Stimulated activated CD8-positive, alpha-beta memory T cell treated with anti-CD3 and anti-CD28 coated beads, Interleukin-2, amount 100 ng/mL, for 1 hour (primary cell): ENCODE data around the gene VEZF1.

Experiments
- DNase-seq, 2 donors: peaks; one replicate each; pipeline ENCODE4 v3.0.0-alpha.2; 2020; ENCODE audit warnings: low read depth in 2 of 2

VEZF1 gene

DNA sequence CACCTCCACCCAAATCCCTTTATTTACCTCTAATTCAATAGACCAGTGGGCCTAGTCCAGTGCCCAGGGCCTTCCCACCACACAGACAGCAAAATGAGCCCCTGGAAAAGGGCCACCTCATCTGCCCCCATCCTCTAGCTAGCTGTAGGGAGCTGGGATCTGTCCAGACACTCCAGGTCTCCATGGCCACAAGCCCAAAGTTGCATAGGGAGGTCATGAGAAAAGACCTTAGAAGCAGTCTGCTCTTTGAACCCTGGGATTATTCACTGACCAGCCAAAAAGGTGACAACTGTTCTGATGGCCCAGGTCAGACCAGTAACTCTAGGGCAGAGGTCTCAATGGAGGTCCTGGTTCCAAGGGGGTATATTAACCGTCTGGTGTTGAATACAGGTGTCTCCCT, 34.8 kb downstream of the VEZF1 start:
- DNase-seq = no peak

- no peak for DNase-seq
Observed at GRCh38 chr17:57949649-57950048, 38.4 kb downstream of the VEZF1 start.

GRCh38 chr17:57948555-57949420, 39.3 kb downstream of the VEZF1 start:
- DNase-seq = no peak

GRCh38 chr17:57948169-57948554, 39.9 kb downstream of the VEZF1 start:
- no peak for DNase-seq

DNA sequence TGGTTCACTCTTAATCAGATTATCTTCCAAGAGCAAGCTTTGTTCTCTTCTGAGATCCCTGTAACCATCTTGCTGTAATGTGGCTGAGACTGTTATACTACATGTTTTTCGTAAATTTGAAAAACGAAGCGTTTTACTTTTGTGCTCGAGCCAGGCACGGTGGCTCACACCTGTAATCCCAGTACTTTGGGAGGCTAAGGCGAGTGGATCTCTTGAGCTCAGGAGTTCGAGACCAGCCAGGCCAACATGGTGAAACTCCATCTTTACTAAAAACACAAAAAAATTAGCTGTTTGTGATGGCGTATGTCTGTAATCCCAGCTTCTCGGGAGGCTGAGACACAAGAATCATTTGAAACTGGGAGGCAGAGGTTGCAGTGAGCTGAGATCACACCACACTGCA, 40.7 kb downstream of the VEZF1 start:
- no peak for DNase-seq

DNA sequence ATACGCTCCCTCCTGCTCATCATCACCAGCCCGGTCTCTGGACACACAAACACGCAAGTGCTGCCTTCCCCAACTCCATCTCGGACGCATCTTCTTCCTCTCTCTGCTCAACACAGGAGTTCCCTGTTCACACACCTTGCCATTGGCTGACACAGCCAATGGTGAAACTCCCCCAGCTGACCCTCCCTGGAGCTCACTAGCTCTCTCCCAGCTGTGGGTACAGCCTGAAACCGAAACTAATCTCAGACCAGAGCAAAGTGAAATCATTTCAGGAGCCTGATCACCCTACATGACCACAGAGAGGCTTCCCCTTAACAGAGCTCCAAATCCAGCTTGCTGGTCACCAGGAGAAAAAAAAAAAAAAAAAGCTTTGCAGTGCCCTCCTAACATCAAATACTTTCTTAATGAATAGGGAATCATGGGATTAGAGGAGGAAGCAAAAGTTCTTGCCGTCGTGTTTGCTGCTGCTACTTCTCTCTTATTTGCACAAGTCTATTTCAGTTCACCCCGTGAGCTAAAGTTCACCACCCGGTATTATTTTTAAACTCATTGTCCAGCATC, 41.2 kb downstream of the VEZF1 start:
- no peak for DNase-seq

DNA sequence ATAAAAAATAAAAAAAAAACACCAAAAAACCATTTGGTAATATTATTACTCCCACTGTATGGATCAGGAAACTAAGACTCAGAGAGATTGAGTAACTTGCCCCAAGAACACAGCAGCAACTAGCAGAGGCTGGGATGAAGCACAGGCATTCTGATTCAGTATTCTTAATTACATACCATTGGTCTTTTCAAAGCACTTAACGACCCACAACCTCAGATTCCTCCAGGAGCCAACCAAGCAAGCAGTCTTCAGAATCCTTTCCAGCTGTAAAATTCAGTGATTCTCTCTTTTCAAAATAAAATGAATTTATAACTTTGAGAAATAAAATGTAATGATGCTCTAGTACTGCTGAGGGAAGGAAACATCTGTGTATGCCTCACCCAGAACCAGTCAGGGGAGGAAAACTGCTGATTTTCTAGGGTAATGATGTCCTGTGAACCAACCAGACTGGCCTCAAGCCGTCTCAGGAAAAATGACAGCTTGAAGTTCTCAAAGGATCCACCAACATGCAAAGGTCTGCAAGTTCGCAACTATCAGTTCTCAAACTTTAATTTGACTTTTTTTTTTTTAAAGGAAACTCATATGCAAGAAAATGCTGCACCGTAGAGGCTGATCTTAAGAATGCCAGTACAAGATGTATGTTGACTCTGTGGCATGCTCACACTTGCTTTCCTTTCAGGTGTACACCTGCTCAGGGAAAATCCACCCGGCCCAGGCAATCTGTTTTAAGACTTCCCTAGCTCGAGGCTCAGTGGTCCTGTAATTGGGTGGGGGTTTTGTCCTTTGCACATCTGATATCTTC, 41.9 kb downstream of the VEZF1 start:
- no peak for DNase-seq

DNA sequence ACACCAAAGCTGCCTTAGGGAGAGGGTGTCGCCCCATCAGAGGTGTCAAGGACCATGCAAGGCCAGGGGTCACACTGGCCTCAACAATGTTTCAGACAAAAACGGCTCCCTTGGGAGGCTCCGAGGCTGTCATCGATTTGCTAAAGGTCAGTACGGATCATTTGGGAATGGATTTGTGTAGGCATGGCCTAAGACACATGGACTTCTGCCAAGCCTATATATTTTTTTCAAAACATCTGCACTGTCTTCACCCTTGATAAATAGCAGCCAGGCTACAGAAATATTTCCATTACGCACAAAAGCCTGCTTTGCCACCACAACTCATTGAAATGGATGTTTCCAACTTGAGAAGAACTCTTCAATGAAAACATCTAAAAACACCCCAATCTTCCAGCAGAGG, 43.1 kb downstream of the VEZF1 start:
- no peak for DNase-seq

DNA sequence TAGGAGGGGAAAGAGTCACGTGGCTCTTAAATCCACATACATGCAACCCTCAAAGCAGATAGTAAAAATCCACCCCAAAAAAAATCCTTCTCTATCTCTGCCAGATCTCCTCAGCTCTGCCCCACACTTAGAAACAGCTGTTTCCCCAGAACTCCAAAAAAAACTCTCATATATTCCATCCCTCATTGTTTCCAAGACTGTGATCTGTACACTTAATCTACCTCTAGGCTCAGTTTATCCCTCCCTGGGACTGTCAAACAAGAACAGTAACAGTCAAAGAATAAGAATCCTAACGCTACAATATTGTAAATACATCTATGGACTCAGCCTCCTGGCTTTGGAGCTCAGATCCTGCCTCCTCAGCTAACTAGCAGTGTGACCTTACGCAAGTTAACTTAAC, 44.4 kb downstream of the VEZF1 start:
- DNase-seq = no peak

DNA sequence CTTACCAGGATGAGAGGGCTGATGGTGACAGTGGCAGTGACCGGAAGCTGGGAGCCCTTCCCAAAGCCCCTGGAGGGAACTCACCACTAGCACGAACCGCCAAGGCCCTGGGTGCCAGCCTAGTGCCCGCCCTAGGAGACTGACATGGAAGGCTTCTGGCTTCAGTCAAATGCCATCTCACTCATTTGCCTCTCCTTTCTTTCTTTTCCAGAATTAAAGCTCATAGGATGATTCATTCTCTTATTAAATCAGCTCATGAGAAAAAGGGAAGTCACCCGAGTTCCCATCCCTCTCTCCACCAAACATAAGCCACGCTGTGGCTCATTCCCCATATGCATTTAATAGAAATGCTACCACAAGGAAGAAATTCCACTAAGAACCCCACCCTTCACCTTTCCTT, 44.9 kb downstream of the VEZF1 start:
- DNase-seq = no peak

GRCh38 chr17:57941384-57942370, 46.4 kb downstream of the VEZF1 start:
- DNase-seq = no peak

DNA sequence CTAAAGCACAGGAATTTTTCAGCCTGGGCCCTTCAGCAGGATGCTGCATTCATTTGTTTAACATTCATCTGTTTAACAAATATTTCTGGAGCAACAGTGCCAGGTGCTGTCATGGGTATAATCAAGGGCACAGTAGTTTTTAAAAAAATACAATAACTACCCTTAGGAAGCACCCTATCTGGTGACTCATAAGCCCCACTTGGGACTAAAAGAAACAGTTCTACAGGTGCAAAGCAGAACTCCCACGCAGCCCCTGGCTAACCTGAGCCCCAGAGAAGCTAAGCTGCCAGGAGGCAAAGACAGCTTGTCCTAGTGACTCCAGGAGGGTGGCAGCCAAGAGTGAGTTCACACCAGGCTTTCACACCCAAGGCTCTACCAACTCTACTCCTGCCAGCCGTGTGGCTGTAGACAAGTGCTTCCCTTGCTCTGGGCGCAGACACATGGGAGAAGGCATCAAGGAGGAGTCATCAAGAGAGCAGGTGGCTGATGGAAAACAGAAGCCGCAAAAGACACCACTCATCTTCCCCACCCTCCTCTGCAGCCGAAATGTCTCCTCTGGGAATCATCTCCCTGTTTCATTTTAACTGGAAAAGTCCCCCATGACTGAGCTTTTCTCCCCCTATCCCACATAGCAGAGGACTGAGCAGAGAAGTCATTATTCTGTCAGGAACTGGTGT, 47.3 kb downstream of the VEZF1 start:
- DNase-seq = no peak

DNA sequence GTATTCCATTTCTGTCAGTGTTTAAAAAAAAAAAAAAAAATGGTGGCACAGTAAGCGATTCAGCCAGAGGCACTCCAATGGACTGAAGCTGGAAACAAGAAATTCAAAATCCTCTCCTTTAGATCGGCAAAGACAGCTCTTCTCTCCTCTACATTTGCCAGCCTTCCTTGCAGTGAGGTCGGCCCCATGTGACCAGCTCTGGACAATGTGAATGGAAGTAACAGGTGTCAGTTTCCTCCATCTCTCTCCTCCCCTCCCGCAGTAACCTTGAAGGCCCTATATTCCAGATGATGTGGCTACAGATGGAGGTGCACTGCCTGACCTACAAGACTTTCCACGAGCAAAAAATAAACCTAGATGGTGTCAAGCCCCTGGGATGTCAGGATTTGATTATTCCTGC, 47.8 kb downstream of the VEZF1 start:
- DNase-seq = no peak

DNA sequence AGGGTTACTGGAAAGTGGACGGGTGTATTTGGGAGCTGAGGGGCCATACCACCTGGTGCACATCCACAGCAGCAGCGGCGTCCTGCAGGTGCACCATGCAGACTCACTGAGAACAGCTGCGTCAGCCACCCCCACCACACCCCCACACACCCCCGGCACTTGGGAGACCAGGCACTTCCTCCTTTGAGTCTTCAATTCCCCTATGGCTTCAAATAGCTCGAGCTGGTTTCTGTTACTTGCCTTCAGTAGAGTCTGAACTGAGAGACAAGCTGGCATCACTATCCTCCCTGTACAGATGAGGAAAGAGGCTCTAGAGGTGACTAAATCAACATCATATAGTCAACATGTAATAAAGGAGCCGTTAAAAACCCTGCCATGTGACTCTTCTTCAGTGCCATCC, 48.3 kb downstream of the VEZF1 start:
- no peak for DNase-seq

DNA sequence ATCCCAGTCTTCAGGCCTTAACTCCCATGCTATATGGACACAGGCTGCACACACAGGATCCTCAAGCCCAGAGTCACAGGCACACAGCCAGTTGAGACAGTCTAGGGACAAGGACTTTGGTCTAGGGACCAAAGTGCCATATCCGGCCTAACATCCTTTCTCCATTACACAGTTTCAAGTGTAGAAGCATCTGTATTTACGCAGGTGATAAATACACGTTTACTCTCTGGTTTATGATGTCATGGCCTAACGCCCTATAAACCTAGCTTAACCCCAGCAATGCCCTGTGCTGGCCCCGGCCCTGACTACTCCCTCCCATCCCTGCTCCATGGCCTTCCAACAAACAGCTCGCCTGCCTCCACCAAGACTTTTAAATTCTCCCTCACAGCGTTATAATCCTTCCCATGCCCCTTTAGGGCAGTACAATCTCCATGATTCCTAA, 50.0 kb downstream of the VEZF1 start:
- DNase-seq = no peak

DNA sequence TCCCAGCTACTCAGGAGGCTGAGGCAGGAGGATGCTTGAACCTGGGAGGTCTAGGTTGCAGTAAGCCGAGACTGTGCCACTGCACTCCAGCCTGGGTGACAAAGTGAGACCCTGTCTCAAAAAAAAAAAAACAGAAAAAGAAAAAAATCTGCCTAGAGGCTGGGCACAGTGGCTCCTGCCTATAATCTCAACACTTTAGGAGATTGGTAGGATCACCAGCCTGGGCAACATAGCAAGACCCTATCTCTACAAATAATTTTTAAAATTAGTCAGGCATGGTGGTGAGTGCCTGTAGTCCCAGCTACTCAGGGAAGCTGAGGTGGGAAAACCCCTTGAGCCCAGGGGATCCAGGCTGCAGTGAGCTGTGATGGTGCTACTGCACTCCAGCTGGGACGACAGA, 50.6 kb downstream of the VEZF1 start:
- DNase-seq = no peak

- DNase-seq = no peak
Observed at GRCh38 chr17:57935833-57936807, 51.9 kb downstream of the VEZF1 start.

GRCh38 chr17:57931488-57932137, 56.4 kb downstream of the VEZF1 start:
- DNase-seq = no peak

- no peak for DNase-seq
Observed at GRCh38 chr17:57930239-57930638, 57.8 kb downstream of the VEZF1 start.
